NCI-H510A treated with DMSO at 0.1 percent for 48 hours (cell line): ENCODE data around the gene PSKH1.
"Not testable (repeated sequence)": the region's sequence is repeated elsewhere in the genome, so short reads cannot be mapped to it uniquely, and the experiment has no call there.

Source experiments
- DNase-seq: peaks from one replicate; lab custom pipeline; 2025; lab: John Stamatoyannopoulos, UW

PSKH1 gene

DNA sequence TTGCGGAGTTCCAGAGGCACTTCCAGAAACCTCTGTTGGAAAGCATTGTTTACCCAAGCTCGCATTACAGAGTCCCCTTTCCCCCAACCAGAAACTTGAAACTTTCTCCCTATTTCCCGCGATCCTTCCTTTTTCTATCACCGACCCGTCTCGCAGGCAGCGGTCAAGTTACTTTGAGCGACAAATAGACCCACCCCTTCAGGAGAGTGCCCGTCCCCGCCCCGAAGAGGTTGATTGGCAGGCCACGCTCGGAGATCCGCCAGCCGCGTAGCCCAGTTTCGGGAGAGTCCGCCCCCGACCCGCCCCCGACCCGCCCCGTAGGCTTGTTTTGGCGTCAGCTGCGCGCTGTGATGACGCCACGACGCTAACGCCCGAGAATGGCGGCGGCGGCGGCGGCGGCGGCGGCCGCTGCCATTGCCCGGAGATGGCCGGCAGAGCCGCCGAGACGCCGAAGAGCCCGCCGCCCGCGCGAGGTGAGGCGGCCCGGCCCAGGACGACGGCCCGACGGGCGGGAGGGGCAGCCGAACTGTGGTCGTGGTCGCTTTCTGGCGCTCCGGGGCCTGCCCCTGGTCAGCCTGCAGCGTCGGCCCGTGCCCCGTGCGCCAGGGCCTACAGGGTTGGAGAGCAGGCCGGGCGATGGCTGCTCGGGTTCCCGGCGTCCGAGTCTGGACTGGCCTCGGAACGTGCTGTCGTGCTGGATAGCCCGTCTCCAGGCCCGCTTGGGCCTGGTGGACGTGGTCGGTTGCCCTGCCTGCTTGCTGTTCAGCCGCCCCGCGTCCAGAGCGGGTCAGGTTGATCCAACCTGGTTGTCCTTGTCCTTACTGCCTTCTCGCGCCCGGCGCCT is at the start of gene PSKH1:
Gene PSKH1, plus strand, starts transcription at position 356 of the 844 bp plus-strand sequence. CDS start 15,496 bp downstream, outside the sequence.
- DNase-seq: peak; percentile 80

DNA sequence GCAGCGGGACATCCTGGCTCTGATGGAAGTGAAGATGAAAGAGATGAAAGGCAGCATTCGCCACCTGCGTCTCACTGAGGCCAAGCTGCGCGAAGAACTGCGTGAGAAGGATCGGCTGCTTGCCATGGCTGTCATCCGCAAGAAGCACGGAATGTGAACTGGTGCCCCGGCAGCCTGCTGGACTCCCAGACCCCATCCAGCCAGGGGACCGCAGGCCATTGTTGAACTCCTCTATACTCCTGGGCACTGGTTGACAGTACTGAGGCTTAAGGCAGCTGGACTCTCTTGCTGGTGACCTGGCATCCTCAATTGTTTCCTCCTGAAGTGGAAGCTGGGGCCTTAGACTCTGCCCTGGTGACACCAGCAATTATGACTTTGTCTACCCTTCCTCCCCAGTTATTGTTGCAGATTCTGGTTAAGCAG is 49.7 kb upstream of the PSKH1 start:
- peak; percentile 30 for DNase-seq

DNA sequence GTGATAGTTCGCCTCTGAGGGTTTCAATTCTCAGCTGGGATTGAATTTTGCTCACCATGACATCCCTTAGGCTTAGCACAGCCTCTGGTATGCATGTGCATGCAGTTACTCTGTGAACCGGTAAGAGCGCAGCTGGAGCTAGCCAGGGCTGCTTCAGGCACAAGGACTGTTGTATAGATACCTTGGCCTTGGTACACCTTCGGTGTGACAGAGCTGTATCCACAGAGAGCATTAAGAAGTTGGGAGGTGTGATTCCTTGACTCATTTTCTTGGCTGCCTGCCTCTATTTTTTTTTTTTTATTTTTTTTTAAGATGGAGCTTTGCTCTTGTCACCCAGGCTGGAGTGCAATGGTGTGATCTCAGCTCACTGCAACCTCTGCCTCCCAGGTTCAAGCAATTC is 48.6 kb upstream of the PSKH1 start:
- peak; percentile 9 for DNase-seq

DNA sequence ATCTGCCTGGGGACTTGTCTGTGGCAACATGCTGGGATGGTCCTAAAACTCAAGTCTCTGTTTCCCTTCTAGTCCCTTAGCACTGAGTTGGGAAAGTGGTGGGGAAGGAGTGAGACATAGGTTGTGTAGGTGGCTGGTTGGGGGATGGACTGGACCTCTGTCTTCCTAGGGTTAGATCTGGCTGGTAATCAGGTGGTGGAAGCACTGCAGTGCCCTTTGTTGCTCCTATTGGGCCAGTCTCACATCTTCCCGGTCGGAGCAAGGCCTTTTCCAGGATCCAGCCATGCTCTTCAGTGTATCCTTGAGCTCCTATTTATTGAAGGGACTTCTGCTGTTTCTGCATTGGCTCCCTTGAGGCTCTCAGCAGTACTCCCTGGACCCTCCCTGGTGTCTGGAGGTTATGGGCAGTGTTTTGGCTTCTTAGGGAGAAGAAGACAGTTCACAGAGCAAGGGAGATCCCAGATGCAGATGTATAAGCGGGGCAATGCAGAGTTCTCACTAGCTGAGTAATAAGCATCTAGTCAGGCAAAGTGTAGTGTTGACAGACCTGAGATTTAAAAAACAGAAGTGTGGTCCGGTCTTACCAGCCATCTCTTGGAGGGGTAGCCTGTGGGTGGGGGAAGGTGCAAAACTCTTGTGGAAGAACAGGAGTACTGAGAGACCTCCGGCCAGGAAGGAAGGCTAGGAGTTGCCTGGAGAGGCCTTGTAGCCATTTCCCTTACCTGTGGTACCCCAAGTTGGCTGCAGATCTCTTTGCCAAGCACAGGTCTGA is 47.6 kb upstream of the PSKH1 start:
- no peak for DNase-seq

DNA sequence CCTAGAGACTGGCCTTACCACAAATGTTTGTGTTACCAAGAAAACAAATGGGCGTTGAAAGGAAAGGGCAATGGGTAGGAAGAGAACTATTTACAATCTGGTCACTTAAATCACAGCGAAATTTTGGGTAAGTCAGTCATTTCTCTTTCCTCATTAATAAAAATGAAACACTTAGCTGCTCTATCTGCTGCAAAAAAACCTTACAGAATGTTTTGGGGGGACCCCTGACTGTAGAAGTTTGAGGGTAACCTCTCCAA is 47.1 kb upstream of the PSKH1 start:
- no peak for DNase-seq

DNA sequence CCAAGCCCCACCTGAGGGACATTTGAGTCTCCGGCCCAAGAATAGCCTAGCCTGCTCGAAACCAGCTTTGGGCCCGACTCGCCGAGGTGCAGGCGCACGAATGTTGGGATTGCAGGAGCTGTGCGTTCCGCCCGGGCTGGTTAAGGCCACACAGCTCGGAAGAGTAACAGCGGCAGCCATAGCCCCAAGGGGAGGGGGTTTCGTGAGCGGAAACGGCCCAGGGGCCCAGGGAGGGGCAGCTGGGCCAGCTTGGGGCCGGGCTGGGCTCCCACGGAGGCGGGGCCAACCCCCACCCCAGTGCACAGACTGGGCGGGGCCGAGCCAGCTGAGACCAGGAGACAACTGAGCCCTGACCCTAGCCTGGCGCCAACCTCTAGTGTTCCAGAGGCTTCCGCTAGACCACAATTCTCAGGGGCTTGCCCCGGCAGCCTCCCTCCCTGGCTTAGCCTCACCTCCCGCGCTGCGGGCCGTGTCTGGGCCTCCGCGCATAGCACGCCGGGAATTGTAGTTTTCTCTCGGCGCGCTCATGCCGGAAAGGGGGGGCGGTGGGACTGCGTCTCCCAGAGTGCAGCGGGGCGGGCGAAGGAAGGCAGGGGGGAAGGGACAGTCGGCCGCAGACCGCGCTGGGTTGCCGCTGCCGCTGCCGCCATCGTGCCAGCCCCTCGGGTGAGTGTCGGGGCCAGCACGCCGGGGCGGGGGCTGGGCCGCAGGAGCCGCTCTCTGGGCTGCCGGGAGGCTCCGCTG is 46.6 kb upstream of the PSKH1 start, which contains the start of gene NUTF2:
Gene NUTF2, plus strand, starts transcription at position 614 of the 744 bp plus-strand sequence. CDS start 18,198 bp downstream, outside the sequence.
- peak; percentile 86 for DNase-seq

DNA sequence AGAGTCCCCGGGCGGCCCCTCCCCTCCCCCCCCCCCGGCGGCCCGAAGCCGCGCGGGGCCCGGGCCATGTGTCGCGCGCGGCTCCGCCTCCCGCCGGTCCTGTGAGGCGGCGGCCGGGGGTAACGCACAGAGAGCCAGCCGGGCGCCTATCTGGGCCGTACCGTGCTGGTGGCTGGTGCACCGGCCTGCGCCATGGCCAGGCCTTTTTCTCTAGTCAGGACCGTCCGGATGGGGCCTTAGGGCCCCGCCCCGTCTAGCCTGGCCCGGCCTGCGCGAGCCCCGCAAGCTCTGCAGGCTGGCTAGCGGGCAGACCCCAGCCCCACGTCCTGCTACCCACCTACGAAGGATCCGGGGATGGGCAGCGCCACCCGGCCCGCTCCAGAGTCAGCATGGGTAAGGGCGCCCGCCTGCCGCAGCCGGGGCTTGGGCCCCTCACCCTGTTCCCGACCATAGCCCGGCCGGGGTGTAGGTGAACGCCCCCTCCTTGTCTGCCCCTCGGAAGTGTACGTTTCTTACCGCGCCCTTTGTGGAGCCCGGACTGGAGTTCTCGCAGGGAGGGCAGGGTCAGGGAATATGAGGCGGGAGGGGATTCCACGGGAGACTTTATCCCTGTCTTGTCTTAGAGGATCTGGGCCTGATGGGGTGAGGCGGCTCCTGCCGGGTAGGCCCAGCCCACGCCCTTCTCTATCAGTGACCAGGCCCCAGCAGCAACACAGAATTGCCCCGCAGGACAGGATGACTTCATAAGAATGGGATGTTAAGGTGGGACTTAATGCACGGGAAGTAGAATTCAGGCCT is 45.8 kb upstream of the PSKH1 start, which contains the start of gene CENPT:
Gene CENPT, minus strand, starts transcription at position 630 of the 798 bp plus-strand sequence. CDS start 13,834 bp downstream, outside the sequence.
- DNase-seq: no peak

DNA sequence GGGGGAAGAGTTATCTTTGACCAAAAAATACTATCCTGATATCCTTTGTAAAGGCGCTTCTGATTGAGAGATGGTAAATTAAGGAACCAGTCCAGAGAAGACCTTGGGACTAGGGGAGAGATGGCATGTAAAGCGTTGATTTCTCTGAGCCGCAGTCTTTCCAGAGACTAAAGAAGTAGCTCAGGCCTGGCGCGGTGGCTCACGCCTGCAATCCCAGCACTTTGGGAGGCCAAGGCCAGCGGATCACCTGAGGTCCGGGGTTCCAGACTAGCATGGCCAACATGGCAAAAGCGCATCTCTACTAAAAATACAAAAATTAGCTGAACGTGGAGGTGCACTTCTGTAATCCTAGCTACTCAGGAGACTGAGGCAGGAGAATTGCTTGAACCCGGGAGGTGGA is 44.9 kb upstream of the PSKH1 start:
- DNase-seq: no peak

DNA sequence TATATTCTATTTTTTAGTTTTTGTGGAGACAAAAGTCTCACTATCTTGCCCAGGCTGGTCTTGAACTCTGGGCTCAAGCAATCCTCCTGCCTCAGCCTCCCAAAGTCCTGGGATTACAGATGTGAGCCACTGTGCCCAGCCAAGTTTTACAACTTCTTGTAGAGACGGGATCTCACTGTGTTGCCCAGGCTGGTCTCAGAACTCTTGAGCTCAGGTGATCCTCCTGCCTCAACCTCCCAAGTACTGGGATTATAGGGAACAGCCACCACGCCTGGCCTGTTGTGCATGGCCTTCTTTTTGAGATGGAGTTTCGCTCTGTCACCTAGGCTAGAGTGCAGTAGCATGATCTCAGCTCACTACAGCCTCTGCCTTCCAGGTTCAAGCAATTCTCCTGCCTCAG is 39.4 kb upstream of the PSKH1 start:
- DNase-seq: no peak

DNA sequence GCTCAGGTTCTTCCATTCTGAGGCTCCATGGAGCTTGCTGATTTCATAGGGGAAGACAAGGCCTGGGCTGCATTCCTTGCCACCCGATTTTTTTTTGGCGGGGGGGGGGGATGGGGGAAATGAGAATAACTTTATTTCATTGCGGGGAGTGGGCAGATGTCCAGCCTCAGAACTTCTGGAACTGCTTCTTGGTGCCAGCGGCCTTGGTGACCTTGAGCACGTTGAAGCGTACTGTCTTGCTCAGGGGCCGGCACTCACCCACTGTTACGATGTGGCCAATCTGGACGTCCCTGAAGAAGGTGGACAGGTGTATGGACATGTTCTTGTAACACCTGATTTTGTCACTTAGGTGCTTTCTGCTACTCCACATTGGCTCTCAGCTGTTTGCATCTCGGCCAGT is 37.3 kb upstream of the PSKH1 start:
- no peak for DNase-seq

DNA sequence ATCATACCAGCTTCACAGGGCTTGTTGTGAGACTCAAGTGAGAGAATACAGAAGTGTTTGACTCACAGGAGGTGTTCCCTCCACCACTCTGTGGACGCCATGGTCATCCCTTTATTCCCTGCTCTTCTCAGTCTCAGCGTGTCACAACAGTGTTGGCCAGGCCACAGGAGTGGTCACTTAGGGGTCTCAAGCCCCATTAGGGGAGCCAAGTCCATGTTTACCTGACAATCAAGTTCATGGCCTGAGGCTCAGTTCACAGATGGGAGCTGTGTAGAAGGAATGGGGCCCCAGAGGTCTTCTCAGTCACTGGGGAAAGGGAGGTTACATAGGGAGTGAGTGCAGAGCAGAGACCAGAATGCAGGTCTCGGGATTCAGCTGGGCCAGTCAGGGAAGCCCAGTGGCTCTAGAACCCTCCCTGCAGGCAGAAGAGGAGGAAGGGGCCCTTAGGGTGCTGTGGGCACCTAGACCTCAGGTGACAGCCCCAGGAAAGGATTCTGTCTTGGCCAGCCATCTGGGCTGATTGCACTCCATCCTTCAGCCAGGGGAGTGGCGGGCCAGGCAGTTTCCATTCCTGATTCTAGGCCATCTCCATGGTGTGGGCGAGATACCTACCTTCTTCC is 36.0 kb upstream of the PSKH1 start:
- no peak for DNase-seq

DNA sequence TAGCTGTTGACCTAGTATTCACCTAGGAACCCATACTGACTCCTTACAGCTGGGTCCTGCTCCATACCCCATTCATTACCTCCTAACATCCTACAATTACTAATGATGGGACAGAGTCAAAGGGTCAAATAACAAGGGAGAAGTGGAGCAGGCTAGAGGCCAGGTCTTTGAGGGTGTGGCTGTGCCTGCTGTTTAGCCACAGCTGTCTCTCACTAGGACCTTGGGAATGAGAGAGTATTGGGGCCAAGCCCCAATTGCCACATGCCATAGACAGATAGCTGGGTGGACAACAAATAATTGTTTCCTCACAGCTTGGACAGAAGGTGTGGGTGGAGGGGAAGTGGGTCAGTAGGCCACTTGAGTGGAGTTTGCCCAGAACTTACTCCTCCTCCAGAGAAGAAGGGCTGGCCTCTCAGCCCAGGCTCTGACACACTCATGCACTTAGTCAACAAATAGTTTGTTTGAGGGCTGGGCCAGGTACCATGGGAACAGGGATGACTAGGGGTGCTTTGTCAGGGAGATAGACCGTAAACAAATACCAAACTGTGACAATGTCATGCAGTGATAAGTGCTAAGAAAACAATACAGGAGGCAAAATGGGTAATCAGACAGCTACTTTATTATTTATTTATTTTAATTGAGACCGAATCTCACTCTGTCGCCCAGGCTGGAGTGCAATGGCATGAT is 35.4 kb upstream of the PSKH1 start:
- DNase-seq: peak; percentile 81

DNA sequence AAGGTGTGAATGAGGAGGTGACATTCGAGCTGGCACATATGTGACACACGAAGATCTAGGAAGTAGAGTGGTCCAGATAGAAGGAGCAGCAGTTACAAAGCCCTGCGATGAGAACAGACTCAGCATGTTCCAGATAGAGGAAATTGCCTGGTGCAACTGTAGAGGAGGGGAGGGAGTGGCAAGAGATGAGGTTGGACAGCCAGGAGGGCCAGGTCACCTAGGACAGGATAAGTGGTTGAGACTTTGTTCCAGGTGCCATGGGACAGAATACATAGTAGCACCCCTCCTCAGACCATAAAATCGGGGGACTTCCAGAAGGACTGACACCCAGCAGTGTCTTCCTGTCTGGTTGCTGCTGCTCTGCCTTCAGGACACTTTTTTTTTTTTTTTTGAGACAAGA is 34.6 kb upstream of the PSKH1 start:
- no peak for DNase-seq

DNA sequence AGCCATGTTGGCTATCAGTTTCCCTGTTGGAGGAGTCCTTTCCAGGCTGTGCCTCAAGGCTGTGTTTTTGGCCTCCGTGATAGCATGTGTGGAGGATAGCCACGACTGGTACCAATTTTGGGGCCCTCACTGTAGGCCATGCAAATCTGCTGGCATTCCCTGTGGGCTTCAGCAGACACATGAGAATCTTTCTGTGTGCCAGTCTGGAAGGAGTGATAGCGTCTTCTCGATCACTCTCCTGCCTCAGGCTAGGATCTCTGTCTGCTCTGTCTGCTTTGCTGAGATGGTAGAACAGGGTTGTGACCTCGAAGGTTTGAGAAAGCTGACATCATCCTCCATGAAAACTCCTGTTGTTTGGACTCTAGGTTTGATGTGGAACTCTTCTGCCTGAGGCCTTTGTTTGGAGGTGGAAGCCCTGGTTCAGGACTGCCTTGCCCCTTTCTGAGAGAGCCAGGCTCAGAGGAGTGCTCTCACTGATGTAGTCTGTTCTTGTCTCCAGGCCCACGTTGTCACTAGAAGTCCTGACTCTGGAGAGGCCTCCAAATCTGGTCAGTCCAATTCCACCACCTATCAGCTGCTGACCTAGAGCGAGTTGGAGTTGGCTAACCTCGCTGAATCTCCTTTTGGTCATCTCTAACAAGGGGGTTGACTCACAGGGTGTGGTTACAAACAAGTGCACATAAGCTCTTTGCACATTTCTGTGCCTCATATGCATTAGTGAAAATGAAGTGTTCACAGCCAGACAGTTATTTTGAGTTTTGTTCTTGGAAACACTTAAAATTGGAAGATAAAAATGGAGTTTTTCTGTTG is 32.3 kb upstream of the PSKH1 start:
- no peak for DNase-seq

DNA sequence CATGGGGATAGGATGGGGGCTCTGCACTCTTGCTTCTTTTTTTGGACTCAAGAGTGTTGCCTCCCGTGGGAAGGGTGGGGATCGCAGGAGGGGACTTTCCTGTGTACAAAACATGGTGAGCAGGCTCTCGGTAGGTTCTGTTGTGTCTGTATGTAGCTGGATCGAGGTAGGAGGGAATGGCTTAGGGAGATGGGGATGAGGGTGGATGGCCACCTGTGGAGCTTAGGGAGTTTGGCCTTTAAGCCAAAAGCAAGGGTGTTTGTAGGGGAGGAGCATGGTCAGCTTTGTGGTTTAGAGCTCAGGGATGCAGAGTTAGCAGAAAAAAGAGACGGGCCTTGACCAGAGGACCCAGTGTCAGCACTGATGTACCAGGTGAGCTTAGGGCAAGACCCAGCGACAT is 31.2 kb upstream of the PSKH1 start:
- no peak for DNase-seq

DNA sequence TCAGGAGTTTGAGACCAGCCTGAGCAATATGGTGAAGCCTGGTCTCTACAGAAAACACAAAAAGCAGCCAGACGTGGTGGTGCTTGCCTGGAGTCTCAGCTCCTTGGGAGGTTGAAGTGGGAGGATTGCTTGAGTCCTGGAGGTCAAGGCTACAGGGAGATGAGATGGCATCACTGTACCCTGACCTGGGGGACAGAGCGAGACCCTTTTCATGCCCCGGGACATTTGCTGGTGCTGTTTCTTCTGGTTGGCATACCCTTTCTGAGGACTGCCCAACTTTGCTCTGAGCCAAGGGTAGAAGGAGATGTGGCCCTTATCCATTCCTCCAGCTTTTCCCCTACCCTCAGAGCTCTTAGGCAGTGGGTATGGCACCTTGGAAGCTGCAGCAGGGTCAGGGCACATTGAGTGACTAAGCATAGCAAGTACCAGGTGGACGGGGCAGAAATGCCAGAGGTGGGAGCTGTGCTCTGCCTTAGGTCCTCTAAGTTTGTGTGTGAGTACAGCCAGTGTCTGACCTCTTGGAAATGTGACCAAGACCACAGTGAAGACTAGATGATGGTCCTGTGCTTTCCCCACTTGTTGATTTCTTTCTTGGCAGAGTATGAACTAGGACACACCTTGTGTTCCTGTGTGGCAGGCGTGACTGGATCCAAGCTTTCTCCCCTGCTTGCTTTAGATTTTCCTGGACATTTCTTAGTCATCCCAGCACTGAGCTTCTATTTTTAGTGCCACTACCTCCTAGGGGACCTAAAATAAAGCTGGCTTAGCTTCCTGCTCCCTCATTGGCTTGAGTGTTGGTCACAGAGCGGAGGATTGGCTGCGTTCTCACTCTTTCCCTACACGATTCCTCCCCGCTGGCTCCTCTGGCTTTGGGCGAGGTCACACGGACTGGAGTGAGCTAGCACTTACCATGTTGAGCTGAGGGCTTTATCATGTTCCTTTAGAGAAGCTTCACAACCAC is 30.2 kb upstream of the PSKH1 start:
- DNase-seq: no peak

DNA sequence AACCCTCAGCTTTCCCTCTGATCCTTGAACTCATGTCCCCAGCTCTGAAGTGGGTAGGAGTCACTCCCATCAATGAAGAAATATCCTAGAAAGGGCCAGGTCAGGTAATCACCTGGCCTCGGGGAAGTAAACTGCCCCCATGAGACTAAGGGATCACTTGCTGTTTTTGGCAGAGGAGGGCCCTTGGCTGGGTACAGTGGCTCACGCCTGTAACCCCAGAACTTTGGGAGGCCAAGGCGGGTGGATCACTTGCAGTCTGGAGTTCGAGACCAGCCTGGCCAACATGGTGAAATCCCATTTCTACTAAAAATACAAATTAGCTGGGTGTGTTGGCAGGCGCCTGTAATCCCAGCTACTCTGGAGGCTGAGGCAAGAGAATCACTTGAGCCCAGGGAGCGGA is 29.0 kb upstream of the PSKH1 start:
- not testable (repeated sequence) for DNase-seq

DNA sequence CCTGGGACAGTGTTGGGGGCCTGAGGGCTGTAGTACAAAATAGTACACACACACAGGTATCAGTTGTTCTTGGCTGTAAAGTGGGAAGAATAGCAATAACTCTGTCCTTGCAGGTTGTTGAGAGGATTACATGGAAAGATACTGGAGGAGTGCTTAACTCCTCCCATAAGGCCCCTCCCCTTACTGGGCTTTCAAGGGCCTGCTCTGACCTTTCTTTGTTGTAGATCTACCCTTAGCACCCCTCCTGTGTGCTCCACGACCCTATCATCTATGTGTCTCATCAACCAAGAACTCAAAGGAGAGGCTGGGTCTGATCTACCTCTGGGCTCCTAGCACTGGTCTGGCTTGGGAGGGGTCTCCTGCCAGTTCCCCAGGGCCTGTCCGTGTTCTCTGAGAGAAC is 28.5 kb upstream of the PSKH1 start:
- DNase-seq: no peak

DNA sequence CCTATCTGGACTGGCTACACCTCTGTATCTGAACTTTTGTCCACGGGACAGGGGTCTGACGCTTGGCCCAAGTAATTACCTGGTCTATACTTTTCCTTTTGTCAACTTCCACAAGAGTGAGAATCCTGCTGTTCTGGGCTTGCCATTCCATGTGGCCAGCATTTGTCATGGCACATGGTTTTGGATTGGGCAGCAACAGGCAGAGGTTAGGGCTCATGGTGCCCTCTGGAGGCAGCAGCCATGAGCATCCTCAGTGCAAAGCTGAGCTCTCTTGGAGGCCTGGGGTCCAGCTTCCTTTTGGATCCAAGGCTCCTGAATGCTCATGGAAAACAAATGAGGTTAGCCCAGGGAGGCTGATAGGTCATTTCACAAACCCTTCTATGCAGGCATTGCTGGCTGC is 27.7 kb upstream of the PSKH1 start:
- no peak for DNase-seq
